Lower leg skin (tissue), 4 donors: Measurements from ENCODE around the gene COL9A3. TPM values are rescaled to one million over a fixed set of nuclear protein-coding genes. Genes with fewer than 3 reads are reported as not detected.

Source experiments
- DNase-seq, 2 donors: peaks; one replicate each; pipeline ENCODE4 v3.0.0-alpha.2; 2019; ENCODE audit warnings: low spot score in 2 of 2
- H3K4me3 ChIP-seq: fragments of 200-600 bp; sonication (generic); 2 replicates; pipeline ENCODE4 v1.5.1; 2017; ENCODE audit warnings: mild to moderate bottlenecking, low read depth; ENCODE audit not compliant: poor library complexity, severe bottlenecking
- POLR2A ChIP-seq, 2 donors: fragments of 450-650 bp; IDR thresholded peaks; one replicate each; pipeline ENCODE4 v1.6.1; 2016 to 2017; ENCODE audit warnings: antibody characterized with exemption in 2 of 2, mild to moderate bottlenecking in 1 of 2, moderate library complexity in 1 of 2
- WGBS, 2 donors: methylation state at CpG; one replicate each; pipeline ENCODE4 v1.1.5; 2018; 5-methylcytosine and 5-hydroxymethylcytosine counted together
- intact Hi-C: fragments of 100-400 bp; cut with DNase I; formaldehyde crosslinking; loops from one replicate; pipeline ENCODE4 v1.15.0; 2023; ENCODE audit warnings: low total_unique reads
- total RNA-seq, 4 donors: library from RNA; depleted of rRNA; stranded (reverse); fragments of >200 nt; gene quantifications; one replicate each; pipeline ENCODE4 v1.1.0, GENCODE V29; 2016
- TF ChIP-seq, protein P1 (sequence below), 3 donors: fragments of 450-650 bp; IDR thresholded peaks; one replicate each; pipeline ENCODE4 v1.5.1; 2016; ENCODE audit warnings: antibody characterized with exemption in 3 of 3, mild to moderate bottlenecking in 3 of 3, moderate library complexity in 2 of 3

Gene COL9A3
- 10 to 100 TPM in 2 of 4 donors, 1 to 10 TPM in 2; 5.6 to 14.1 (median 10.8) TPM for total RNA-seq

DNA sequence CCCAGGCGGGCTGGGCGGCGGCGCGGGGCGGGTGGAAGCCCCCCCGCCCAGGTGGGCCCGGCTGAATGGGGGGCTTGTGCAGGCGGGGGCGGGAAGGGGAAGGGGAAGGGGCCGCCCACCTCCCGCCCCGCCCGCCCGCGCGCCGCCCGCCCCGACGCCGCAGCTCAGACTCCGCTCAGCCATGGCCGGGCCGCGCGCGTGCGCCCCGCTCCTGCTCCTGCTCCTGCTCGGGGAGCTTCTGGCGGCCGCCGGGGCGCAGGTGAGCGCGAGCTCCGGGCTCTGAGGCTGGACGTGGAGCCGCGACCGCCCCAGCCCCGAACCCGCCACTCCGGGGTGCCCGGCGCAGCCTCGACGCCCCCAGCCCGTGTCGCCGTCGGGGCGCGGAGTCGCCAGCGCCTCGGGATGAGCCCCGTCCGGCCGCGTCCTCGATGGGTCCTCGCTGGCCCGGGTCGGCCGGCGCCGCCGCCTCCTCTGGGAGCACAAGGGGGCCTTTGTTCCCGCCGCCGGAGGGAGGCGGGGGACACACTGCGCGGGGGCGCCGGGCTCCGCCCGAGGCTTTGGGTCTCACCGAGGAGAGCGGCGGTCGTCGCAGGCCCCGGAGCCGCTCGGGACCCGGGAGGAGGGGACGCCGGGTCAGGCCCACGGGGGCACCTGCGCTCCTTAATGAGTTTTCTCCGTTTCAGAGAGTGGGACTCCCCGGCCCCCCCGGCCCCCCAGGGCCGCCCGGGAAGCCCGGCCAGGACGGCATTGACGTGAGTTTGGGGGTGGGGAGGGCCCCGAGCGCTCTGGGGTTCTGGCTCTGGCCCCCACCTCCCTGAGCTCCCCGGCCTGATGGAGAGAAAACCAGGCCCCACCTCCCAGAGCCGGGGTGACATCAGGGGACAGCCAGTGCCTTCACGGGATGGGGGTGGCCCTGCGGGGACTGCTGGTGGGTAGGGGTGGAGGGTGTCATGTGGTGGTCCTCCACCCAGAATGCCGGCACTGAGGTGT lies at the start of gene COL9A3:
Gene COL9A3 (plus strand): TSS at position 167 of the 990 bp plus-strand sequence. CDS start 15 bp downstream, at position 182.
- 9 to 18% methylated on average over 29 to 86 of the region's 108 CpGs for WGBS, 2 donors
- intact Hi-C loops = loop anchor here (10.0 kb wide), 1 partner anchor 512 kb away; the partner anchor contains the start of gene ADRM1
- no peak within 1 kb of the TSS for H3K4me3 ChIP-seq
- no peak for TF ChIP-seq POLR2A (IDR thresholded peaks at IDR 0.05)
- TF ChIP-seq, protein P1, sequence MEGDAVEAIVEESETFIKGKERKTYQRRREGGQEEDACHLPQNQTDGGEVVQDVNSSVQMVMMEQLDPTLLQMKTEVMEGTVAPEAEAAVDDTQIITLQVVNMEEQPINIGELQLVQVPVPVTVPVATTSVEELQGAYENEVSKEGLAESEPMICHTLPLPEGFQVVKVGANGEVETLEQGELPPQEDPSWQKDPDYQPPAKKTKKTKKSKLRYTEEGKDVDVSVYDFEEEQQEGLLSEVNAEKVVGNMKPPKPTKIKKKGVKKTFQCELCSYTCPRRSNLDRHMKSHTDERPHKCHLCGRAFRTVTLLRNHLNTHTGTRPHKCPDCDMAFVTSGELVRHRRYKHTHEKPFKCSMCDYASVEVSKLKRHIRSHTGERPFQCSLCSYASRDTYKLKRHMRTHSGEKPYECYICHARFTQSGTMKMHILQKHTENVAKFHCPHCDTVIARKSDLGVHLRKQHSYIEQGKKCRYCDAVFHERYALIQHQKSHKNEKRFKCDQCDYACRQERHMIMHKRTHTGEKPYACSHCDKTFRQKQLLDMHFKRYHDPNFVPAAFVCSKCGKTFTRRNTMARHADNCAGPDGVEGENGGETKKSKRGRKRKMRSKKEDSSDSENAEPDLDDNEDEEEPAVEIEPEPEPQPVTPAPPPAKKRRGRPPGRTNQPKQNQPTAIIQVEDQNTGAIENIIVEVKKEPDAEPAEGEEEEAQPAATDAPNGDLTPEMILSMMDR (IDR thresholded peaks at IDR 0.05) = no peak
- DNase-seq = no peak

DNA sequence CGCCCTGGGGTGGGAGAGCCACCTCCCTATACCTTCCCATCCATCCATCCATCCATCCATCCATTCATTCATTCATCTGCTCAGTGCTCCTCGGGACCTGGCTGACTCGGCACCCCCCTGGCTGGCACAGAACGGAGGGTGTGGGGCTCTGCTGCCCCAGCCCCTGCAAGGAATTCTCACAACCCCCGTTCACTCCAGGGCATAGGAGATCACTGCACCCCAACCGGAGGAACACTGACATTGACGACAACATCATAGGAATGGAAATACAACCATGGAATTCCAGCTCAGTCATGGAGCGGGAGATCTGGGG lies 48.7 kb upstream of the COL9A3 start:
- DNase-seq = no peak
- intact Hi-C loops = no loop called here
- 66 to 84% methylated on average over 8 of the region's 8 CpGs for WGBS, 2 donors
- no peak overlapping the region for H3K4me3 ChIP-seq
- TF ChIP-seq, protein P1 (IDR thresholded peaks at IDR 0.05) = no peak
- TF ChIP-seq POLR2A (IDR thresholded peaks at IDR 0.05) = no peak

DNA sequence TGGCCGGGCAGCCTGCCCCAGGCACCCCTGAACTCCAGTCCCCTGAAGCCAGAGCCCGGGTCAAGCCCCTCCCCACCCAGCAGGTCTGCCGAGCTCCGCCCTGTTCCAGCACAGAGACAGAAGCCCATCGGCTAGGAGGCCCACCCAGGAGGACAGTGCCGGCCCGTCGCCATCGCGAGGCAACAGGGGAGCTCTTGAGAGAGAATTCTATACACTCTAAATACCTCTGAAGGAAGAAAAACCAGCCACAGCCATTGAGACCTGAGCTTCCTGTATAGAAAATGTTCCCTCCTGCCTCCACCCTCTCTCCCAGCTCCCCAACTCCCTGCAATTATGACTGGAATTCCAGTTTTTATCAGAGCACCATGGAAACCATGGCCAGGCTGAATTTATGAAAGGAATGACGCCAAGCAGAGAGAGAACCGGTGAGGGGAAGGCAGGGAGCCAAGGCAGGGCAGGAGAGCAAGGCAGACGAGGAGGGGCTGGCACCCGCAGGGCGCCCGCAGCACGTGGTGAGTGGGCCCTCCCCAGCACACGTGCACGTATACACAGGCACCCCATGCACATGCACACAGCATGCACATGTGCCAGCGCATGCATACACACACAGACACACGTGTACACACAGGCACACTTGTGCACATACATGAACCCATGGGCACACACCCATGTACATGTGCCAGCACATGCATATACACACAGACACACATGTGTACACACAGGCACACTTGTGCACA lies 48.1 kb upstream of the COL9A3 start:
- H3K4me3 ChIP-seq = no peak overlapping the region
- no peak for TF ChIP-seq POLR2A (IDR thresholded peaks at IDR 0.05)
- TF ChIP-seq, protein P1 (IDR thresholded peaks at IDR 0.05) = peak in 1 of 3 donors; percentile 30
- no peak for DNase-seq
- intact Hi-C loops = no loop called here
- 29 to 32% methylated on average over 17 to 20 of the region's 21 CpGs for WGBS, 2 donors

DNA sequence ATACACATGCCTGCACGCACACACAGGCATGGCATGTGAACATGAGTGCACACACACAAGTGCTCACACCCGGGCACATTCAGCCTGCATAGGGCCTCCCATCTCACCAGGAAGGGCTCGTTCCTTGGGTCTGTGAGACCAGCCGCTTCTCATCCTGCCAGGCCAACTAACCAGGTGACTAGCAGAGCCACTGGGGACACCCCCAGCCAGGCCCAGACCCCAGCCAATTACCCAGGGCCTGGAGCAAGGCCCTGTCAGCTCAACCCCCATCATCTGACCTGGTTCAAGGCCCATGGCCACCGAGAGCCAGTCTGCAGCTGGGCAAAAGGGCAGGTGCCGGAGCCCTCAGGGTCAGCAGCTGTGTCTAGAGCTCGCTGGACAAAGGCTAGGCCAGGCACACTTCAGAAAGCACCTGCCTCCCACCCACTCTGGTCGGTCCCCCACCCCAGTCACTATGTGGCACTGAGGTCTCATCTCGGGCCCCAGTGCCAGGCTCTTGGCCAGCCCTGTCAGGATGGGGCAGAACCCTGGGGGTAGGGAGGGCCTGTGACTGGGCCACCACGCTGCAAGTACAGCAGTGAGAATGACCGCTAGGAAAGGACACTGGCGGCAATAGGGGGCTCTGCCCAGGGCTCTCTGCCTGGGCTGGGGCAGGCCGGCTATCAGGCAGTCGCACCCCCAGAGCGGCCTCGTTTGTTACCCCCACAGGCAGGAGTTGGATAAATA lies 47.3 kb upstream of the COL9A3 start:
- intact Hi-C loops = no loop called here
- DNase-seq = no peak
- WGBS, 2 donors = 89 to 91% methylated on average over 10 to 14 of the region's 16 CpGs

More for the DNA sequence above, 47.3 kb upstream of the COL9A3 start:
- no peak overlapping the region for H3K4me3 ChIP-seq
- TF ChIP-seq POLR2A (IDR thresholded peaks at IDR 0.05) = no peak
- TF ChIP-seq, protein P1 (IDR thresholded peaks at IDR 0.05) = no peak
